T-helper 2 cell treated with Interferon-gamma antibody and Interleukin-4, amounts not matched to agents 5 μg/mL and 100 μg/mL, for 36 hours (primary cell): Measurements from ENCODE around the gene IRX3.

Experiments
- DNase-seq: peaks from one replicate; pipeline ENCODE4 v3.0.0; 2021; ENCODE audit warnings: low spot score
- H3K27ac Mint-ChIP-seq: one replicate; pipeline ENCODE4 v1.8.0; 2021; ENCODE audit warnings: mild to moderate bottlenecking, mixed read lengths
- H3K27me3 Mint-ChIP-seq: one replicate; pipeline ENCODE4 v1.8.0; 2021; ENCODE audit warnings: low read depth, mixed read lengths
- H3K36me3 Mint-ChIP-seq: one replicate; pipeline ENCODE4 v1.8.0; 2021; ENCODE audit warnings: low read depth, mixed read lengths
- H3K4me1 Mint-ChIP-seq: one replicate; pipeline ENCODE4 v1.8.0; 2021; ENCODE audit warnings: low read depth, mixed read lengths
- H3K4me3 Mint-ChIP-seq: one replicate; pipeline ENCODE4 v1.8.0; 2022; ENCODE audit warnings: mild to moderate bottlenecking, moderate library complexity, mixed read lengths
- H3K9me3 Mint-ChIP-seq: one replicate; pipeline ENCODE4 v1.8.0; 2021; ENCODE audit warnings: mixed read lengths

Gene IRX3

DNA sequence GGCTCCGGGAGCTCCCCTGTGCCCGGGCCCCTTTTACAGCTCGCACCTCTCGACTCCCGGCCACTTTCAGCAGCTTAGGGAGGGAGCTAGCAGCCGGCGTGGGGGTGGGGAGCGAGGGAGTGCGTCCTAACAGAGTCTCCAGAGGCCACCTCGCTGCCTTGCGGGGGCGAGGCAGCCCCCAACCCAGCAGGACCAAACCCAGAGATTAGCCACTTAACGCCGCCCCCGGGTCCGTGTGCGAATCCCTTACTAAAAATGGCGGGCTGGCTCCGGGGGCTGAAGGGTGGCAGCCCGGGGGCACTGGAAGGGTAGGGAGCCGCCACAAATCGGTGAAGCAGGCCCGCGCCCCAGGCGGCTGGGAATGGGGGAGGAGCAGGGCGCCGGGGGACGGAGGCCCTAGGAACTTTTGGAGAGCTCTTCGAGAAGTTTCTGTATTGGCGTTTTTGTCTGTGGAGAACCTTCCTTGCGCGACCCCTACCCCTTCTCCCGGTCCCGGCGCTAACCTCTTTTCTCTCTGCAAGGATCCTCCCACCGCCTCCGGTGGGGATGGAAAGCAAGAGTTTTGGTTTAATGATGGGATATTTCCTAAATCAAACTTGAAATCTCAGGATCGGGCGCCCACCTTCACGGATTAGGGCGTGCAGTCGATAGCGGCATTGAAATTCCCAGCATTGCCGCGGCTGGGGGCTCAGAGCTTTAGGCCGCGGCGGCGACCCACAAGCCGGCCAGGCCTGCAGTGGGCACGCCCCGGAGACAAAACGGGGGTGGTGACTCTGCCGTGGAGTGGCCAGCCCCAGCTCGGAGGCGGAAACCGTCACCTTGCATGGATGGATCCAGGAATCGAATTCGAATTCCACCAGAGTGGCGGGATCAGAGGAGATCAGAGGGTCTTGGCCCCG, 793 bp upstream of the IRX3 start:
- H3K4me3 Mint-ChIP-seq = peak overlapping the region; percentile 21
- H3K9me3 Mint-ChIP-seq = peaks cover 4% of the 10 kb centered on the region
- peaks cover 77% of the 10 kb centered on the region for H3K27me3 Mint-ChIP-seq
- H3K4me1 Mint-ChIP-seq = peaks cover 25% of the 10 kb centered on the region
- H3K36me3 Mint-ChIP-seq = peaks cover 16% of the 10 kb centered on the region
- DNase-seq = no peak
- no peak overlapping the region for H3K27ac Mint-ChIP-seq

DNA sequence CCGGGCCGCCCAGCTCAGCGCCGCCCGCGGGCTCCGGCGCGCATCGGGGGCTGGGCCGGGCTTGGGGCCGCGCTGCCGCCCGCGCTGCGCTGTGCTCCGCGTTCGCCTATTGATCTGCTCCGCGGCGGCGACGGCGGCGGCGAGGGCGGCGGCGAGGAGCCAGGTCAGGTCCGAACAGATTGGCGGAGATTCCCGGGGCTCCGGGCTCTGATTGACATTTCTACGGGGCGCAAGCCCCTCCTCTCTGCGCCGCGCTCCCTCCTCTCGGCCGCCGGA, 559 bp downstream of the IRX3 start:
- Mint-ChIP-seq H3K9me3 (peaks cover 4% of the 10 kb centered on the region), H3K27ac (peak overlapping the region; percentile 78), H3K4me3 (peak overlapping the region; percentile 73), H3K36me3 (peaks cover 16% of the 10 kb centered on the region), H3K27me3 (peaks cover 75% of the 10 kb centered on the region), H3K4me1 (peaks cover 27% of the 10 kb centered on the region)
- DNase-seq = no peak

DNA sequence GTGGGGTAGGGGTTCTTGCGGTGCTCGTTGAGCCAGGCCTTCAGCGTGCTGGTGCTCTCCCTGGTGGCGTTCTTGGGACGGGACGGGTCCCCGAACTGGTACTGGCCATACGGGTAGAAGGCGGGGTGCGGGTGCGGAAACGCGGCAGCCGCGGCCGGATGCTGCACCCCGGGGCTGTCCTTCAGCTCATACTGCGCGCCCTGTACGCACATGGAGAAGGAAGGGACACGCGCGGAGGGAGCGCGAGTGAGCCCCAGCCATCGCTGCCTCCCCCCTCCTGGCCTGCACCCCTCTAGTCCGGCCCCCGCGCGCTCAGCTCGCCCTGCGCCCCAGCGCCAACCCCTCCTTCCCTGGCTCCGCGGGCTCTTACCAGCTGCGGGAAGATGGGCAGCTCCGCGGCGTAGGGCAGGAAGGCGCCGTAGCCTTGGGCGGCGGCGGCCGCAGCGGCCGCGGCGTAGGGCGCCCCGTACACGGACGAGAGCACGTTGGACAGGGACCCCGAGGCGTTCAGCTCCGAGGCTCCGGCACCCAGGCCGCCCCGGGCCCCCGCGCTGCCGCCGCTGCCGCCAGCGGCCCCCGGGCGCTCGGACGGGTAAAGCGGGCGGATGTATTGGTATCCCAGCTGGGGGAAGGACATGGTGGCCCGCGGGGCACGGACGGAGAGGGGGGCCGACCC, 1.0 kb downstream of the IRX3 start:
- H3K4me1 Mint-ChIP-seq = peaks cover 23% of the 10 kb centered on the region
- H3K36me3 Mint-ChIP-seq = peaks cover 13% of the 10 kb centered on the region
- peak overlapping the region; percentile 74 for H3K27ac Mint-ChIP-seq
- H3K9me3 Mint-ChIP-seq = peaks cover 4% of the 10 kb centered on the region
- peak overlapping the region; percentile 68 for H3K4me3 Mint-ChIP-seq
- H3K27me3 Mint-ChIP-seq = peaks cover 75% of the 10 kb centered on the region
- DNase-seq = no peak

DNA sequence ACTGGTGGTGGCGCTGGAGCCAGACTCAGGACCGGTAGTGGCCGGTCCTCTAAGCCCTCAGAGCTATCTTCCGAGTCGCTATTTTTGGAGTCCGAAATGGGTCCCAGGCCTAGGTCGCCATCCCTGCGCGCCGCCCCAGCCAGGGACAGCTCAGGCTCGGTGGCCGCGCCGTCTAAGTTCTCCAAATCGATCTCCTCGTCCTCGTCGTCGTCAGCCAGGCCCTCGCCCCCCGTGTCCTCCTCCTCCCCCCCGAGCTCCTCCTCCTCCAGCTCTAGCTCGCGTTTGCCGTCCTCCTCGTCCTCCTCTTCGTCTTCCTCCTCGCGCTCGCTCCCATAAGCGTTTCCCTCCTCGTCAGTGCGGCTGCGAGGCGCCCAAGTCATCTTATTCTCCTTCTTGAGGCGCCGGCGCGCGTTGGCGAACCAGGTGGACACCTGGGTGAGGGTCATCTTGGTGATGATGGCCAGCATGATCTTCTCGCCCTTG, 1.6 kb downstream of the IRX3 start:
- Mint-ChIP-seq H3K9me3 (peaks cover 4% of the 10 kb centered on the region), H3K36me3 (peaks cover 13% of the 10 kb centered on the region), H3K27me3 (peaks cover 76% of the 10 kb centered on the region), H3K4me3 (peak overlapping the region; percentile 68), H3K27ac (peak overlapping the region; percentile 74), H3K4me1 (peaks cover 22% of the 10 kb centered on the region)
- DNase-seq = no peak

DNA sequence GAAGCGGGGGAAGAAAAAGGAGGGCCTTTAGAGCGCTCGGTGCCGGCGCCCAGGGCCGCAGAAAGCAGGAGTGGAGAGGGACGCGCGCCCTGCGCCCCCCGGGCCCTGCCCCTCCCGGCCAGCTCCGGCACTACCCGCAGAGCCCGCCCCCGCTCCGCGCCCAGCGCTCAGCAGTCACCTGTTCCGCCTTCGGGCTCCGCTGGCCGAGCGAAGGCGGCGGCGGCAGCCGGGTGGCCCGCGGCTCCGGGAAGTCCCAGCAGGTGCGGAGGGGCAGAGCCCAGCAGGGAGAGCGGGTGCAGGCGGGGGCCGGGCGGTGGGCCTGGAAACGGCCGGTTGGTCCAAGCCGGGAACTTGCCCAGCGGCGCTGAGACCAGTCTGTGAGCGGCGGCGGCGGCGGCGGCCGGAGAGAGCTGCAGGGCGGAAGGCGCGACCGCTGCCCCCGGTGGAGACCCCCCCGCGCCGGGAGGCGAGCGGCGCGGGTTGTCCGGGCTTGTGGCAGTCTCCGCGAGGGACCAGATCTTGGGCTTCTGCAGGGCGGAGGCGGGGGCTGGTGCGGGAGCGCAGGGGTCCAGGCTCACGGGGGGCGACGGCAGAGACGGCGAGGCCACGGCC, 2.2 kb downstream of the IRX3 start:
- DNase-seq = no peak
- Mint-ChIP-seq H3K9me3 (peaks cover 4% of the 10 kb centered on the region), H3K27ac (peak overlapping the region; percentile 52), H3K36me3 (peaks cover 10% of the 10 kb centered on the region), H3K4me1 (peaks cover 22% of the 10 kb centered on the region), H3K4me3 (no peak overlapping the region), H3K27me3 (peaks cover 76% of the 10 kb centered on the region)

DNA sequence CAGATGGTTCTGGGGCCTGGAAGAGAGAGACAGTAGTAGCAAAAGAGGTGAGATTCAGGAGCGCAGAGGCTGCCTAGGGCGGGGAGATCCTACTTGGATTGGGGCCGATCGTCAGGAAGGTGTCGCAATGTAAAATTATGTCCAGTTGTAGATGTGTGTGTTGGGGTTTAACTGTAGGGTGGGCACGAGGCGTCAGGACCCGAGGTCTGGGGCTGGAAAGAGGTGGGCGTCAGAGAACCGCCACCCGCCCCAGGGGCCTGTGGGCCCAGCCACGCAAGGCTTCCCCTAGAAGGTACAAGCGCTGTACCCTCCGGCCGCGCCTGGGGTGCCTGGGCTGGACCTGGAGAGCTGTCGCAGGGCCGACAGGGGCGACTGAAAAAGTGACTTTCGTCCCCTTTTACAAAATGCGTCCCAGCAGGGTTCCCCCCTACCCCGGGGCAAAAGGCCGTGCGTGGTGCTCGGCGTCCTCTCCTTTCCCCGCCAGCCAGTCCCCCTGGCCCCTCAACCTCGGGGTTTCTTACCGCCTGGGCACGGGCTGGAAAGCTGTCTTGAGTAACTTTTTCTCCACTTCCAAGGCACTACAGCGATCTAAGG, 2.8 kb downstream of the IRX3 start:
- Mint-ChIP-seq H3K4me1 (peaks cover 22% of the 10 kb centered on the region), H3K27me3 (peaks cover 72% of the 10 kb centered on the region), H3K27ac (peak overlapping the region; percentile 74), H3K36me3 (peaks cover 10% of the 10 kb centered on the region), H3K9me3 (peaks cover 4% of the 10 kb centered on the region), H3K4me3 (peak overlapping the region; percentile 28)
- no peak for DNase-seq

DNA sequence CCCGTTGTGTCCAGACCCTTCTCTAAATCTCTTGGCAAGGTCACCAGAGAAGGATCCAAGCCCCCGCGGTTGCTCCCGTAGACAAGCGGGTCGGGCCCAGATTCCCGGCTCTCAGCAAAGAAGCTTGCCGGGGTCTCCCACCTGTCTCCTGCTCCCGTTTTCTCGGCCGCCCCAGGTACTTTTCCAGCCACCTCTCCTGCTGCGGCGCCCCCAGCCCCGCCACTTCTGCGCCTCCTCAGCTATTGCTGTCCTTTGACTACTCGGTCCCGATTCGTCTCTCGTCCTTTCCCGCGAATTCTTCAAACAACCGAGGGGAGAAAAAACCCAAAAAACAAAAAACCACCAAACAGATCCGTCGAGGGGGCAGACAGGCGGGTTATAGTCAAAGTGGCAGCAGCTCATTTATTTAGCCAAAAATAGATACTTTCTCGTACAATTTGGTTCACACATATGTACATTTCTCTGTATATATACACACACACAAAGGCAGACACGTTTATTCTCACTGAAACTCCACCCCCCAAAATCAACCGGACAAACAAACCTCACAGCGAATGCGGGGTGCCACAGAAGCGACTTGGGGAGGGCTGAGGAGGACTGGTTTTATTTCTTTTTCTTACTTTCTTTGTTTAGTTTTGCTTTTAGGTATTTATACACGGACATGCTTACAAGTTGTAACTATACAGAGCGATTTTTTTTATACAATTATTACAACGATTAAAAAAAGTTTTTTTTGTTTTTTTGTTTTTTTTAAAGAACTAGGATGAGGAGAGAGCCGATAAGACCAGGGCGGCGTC, 3.5 kb downstream of the IRX3 start:
- H3K4me3 Mint-ChIP-seq = peak overlapping the region; percentile 28
- H3K9me3 Mint-ChIP-seq = no peaks in the 10 kb centered on the region
- H3K36me3 Mint-ChIP-seq = peaks cover 5% of the 10 kb centered on the region
- H3K27ac Mint-ChIP-seq = peak overlapping the region; percentile 74
- peaks cover 21% of the 10 kb centered on the region for H3K4me1 Mint-ChIP-seq
- no peak for DNase-seq
- peaks cover 67% of the 10 kb centered on the region for H3K27me3 Mint-ChIP-seq

DNA sequence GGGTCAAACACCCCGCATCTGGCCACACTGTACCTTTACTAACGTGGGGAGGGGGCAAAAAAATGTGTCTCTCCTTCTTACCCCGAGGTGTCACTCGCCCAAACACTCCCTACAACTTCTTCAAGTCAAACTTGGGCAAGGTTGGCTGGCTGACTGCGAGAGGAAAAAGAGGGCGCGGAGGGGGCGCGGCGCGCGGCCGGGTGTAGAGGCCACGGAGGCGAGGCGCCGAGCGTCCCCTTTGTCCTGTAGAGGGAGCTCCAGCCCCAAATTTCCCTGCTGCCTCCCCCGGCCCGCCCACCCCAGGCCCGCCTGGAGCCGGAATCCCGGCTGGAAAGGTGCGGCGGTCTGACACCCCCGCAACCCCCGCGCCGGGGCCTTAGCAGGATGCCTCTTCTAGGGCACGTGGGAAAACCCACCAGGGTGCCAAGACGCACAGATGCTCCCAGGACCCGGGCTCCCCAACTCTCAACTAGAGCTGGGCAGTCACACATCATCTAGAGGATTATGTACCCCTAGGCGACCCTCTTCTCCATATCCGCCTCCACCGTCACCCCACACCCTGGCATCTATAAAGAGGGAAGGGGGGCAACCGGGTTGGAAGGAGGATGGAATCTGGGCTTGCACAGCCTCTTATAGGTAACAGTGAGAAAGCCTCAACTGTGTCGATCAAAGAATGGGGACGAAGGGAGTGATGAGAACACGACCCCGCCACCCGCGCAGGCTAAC, 4.2 kb downstream of the IRX3 start:
- Mint-ChIP-seq H3K27me3 (peaks cover 63% of the 10 kb centered on the region), H3K9me3 (no peaks in the 10 kb centered on the region), H3K4me1 (peaks cover 21% of the 10 kb centered on the region), H3K4me3 (peak overlapping the region; percentile 52), H3K36me3 (peaks cover 5% of the 10 kb centered on the region), H3K27ac (no peak overlapping the region)
- DNase-seq = no peak

DNA sequence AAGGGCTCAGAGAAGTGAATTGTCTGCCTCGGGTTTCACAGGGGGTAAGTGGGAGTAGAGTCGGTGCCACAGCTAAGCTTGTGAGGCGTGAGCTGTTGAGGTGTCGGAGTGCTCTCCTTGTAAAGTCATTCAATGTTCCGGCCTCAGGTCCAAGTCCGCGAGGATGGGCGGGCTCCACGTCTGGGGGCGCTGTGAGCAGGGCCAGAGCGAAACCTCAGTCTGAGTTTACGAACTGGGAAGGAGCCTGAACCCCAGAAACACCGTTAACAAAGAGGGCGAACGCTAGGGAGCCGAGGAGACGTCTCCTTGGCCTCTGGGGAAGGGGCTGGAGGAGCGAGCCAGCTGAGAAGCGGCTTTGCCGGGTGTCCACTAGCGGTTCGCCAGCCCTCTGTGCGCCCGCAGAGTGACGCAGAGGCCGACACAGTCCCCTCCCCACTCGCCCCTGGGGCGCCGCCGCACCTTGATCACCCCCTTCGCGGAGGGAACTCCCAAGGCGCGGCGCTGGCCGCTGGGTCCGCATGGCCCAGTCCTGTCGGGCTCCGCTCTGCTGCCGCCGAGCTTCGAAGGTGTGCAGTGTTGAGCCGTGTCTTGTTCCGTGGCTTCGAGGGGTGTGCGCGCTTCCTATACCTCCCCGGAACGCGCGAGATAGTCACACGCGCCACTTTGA, 4.9 kb downstream of the IRX3 start:
- H3K36me3 Mint-ChIP-seq = peaks cover 5% of the 10 kb centered on the region
- H3K9me3 Mint-ChIP-seq = no peaks in the 10 kb centered on the region
- H3K4me3 Mint-ChIP-seq = peak overlapping the region; percentile 52
- H3K4me1 Mint-ChIP-seq = peaks cover 21% of the 10 kb centered on the region
- DNase-seq = no peak
- H3K27me3 Mint-ChIP-seq = peaks cover 60% of the 10 kb centered on the region
- H3K27ac Mint-ChIP-seq = no peak overlapping the region

DNA sequence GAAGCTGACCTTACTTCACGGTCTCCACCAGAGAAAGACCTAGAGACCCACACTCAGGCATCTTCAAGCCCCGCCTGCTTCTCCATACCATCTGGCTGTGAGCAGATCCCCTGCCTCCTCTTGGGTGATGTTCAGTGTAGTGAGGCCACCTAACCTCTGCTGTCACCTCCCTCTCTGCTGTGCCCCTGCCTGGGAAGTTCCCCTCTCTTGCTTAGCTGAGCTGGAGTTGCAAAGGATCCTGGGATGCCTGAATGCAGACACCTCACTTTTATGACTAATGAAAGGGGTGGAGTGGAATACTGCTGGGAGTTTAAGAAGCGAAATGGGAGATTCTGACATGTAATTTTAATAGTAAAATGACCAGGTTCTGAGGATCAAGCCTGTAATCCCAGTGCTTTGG, 5.8 kb downstream of the IRX3 start:
- peaks cover 5% of the 10 kb centered on the region for H3K36me3 Mint-ChIP-seq
- H3K27me3 Mint-ChIP-seq = peaks cover 53% of the 10 kb centered on the region
- peaks cover 17% of the 10 kb centered on the region for H3K4me1 Mint-ChIP-seq
- DNase-seq = no peak
- no peak overlapping the region for H3K27ac Mint-ChIP-seq
- no peak overlapping the region for H3K4me3 Mint-ChIP-seq
- no peaks in the 10 kb centered on the region for H3K9me3 Mint-ChIP-seq

DNA sequence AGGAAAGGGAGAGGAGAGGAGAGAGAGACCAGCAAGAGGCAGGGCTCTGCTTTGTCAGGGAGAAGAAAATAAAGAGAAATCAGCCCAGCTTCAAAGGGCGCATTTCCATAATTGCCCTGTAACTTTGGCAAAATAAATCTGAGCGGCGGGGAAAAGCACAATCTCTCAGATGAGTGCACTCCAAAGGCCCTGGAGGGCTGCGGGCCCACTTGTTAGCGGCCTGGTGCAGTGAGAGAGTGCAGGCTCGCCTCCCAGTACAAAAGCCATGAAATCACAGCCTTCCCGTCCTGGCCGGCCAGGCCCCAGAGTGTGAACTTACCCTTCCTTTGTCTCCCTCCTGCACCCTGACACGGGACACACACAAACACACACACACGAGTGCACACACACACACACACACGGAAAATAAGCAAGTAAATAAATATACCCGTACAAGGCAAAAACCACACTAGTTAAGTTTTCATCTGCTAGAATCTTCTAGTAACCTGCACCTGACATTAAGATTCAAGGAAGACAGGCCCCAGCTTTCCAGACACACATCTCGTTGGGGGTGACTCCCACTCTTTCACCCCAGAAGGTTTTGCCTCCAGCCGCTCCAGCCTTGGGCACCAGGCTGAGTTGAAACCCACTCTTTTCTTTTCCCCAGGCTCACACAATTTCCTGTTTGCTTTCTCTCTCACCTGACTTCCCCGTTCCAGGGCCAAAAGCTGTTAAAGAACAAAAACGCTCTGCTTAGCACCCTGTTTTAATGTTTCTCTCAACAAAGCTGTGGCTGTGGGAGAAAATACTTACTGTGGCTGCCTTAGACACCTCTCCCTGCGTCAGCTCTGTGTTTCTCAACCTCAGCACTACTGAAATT, 8.5 kb downstream of the IRX3 start:
- Mint-ChIP-seq H3K27me3 (peaks cover 39% of the 10 kb centered on the region), H3K36me3 (no peaks in the 10 kb centered on the region), H3K27ac (no peak overlapping the region), H3K4me1 (peaks cover 6% of the 10 kb centered on the region), H3K4me3 (no peak overlapping the region), H3K9me3 (no peaks in the 10 kb centered on the region)
- no peak for DNase-seq

DNA sequence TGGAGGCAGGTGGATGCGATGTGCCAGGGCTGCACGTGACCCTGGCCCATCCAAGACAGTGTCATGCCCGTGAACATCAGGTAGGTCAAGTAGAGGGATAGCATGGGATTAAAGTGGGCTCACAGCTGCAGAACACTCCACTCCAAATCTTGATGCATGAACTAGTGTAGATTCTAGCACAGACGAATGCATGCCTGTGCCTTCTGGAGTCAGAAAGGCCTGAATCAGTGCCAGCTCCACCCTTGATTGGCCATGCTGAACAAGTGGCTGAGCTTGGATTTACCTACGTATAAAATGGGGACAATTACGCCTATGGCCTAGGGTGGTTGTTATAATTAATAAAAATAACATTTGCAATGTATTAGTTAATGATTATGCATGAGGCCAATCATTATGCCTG, 10.6 kb downstream of the IRX3 start:
- no peak overlapping the region for H3K27ac Mint-ChIP-seq
- no peak for DNase-seq
- no peaks in the 10 kb centered on the region for H3K36me3 Mint-ChIP-seq
- H3K27me3 Mint-ChIP-seq = peaks cover 22% of the 10 kb centered on the region
- peaks cover 2% of the 10 kb centered on the region for H3K4me1 Mint-ChIP-seq
- no peak overlapping the region for H3K4me3 Mint-ChIP-seq
- H3K9me3 Mint-ChIP-seq = no peaks in the 10 kb centered on the region
